ENCODE measurements around the gene DDX5.
"Not testable (repeated sequence)": the region's sequence is repeated elsewhere in the genome, so short reads cannot be mapped to it uniquely, and the experiment has no call there.

The DDX5 gene

DNA sequence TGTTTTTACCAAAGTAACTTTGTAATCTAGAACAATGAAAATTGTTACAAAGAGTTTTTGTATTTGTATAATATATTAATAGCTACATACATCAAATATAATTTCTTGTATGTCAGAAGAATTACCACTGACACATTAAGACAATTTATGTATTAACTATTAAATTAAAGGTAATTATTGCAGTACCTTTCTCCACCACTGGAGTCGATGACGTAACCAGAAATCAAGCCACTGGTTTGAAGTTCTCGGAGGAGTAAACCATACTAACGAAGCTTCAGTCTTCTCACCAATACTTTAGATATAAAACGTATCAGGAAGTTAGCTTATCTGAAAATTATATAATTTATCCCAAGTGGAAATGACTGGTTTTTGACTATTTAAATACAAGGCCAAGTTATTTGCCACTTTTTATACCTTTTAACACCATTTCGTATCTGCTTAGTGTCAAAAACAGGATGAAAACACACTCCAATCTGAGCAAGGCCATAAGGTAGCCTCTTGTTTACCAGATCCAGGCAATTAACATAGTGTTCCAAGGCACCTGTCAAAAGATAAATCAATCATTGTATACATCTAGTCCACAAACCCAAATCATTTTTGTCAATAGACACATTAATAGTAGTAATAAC is 13.5 kb downstream of the DDX5 start:
- DNase-seq (ENCODE audit: low spot score) = no peak

DNA sequence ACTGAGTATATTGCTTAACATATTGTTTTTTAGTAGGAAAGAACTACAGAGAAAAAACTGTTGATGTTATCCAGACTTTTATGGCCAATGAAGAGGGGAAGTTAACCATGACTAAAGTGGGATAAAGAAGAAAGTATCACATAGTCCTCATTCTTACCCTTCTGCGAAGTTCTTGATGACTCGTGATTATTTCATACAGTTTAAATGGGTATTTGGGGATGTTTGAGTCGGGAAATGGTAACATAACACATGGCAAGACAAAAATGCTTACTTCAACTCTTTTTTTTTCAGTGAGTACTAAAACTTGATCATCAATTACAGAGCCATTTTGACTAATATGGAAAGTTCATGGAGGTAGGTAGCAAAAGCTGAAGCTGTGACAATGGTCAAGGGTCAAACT is 14.1 kb downstream of the DDX5 start:
- peak; percentile 61 for DNase-seq (ENCODE audit: low spot score)

DNA sequence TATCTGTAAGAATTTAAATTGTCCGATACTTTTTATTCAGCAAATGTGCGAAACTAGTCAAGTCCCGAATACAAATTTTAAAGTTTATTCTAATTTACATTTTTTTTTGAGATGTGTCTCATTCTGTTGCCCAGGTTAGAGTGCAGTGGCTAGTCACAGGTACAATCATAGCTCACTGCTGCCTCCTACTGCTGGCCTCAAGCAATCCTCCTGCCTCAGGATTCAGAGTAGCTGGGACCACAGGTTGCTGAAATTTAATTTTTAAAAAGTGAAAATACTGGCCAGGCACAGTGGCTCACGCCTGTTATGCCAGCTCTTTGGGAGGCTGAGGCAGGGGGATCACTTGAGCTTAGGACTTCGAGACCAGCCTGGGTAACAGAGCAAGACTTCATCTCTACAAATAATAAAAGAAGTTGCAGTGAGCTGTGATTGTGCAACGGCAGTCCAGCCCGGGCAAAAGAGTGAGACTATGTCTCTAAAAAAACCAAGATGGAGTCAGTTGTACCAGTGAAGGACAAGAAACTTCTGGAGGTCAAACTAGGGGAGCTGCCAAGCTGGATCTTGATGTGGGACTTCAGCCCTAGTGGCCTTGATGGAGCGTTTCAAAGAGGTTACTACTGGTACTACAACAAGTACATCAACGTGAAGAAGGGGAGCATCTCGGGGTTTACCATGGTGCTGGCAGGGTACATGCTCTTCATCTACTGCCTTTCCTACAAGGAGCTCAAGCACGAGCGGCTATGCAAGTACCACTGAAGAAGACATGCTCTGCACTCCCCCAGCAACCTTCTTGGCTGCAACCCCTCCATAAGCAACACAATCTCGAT is 14.8 kb downstream of the DDX5 start:
- DNase-seq (ENCODE audit: low spot score) = peak; percentile 52

DNA sequence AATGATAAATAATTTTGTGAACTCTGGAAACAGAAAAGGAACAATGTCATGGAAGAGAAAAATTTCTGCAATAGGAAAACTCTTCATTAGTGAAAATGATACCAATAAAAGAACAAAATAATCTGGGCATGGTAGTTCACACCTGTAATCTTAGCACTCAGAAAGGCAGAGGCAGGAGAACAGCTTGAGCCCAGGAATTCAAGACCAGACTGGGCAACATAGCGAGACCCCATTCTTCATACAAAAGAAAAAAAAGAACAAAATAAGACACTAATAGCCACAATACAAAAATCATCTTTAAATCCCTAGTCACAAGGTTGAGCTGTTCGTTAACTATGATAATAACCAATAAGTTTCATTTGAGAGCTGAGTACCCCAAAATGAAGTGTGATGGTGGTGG is 17.8 kb downstream of the DDX5 start:
- DNase-seq (ENCODE audit: low spot score) = no peak

DNA sequence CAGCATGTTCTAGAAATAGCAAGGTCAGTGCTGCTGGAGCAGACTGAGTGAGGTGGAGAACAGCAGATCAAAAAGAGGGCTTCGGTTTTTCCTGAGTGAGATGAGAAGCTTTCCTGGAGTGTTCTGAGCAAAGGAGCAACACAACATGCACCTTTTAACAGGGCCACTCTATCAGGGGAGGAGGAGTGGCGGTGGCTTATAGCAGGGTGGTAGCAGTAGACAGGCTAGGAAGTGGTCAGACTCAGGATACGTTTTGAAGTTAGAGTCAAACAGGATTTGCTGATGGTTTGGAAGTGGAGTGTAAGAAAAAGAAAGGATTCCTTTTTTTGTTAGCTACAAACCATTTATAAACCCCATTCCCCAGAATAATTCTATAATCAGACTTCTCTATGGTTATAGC is 21.7 kb downstream of the DDX5 start:
- no peak for DNase-seq (ENCODE audit: low spot score)

DNA sequence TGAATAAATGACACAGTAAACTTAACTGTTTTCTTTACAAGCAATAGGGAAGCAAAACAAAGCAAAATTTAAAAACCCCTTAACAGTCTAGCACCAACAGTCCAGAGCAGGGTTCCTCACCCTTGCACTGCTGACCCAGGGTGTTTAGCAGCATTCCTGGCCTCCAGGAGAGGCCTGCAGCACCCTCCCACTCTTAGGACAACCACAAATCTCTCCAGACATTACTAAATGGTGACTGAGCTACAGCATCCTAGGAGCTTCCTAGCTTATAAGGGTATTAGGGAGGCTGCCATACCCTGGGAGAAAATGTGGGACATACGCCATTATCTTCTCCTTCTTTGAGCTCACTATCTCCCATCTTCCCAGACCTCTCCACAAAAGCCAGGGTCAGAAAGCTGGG is 25.1 kb downstream of the DDX5 start:
- no peak for DNase-seq (ENCODE audit: low spot score)

DNA sequence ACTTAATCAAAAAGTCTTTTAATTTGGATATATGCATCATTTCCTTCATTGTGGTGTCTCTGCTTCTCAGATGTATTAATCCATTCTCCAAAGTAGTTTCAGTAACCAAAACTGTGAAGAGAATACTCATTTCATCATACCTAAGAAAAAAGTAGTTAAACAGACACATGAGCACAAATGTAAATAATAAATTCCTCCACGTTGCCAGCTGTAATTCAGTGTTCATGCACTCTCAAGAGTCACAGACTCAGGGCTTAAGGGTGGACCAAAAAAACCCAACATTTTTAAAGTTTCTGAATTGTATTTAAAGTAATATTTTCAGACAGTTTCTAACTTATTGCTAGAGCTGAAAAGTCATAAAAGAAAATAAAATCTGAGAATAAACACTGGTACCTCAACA is 28.2 kb downstream of the DDX5 start:
- DNase-seq (ENCODE audit: low spot score) = no peak

DNA sequence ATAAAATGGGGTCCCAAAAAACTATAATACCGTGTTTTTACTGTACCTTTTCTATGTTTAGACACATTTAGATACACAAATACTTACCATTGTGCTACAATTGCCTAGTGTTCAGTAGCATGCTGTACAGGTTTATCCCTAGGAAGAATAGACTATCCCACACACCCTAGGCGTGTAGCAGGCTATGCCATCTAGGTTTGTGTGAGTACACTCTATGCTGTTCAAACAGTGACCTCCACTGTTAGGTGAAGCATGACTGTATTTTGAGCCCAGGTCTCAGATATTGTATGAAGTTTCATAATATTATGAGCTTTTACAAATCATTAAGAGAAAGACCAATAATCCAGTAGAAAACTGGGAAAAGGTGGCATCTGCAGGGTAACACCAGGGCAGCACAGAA is 33.5 kb downstream of the DDX5 start:
- DNase-seq (ENCODE audit: low spot score) = no peak

DNA sequence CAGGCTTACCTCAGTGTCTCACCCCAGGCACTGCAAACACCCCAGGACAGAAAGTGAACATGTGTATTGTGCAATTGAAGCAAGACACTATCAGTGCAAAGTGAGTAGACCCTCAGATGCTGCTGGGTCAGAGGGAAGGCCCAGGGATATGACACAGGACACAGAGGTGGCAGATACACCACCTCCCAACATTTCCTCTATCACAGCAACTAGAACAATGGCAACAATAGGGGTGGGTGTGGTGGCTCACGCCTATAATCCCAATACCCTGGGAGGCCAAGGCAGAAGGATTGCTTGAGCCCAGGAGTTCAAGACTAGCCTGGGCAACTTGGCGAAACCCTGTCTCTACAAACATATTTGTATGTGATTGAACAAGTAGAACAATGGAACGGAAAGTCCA is 34.6 kb downstream of the DDX5 start:
- DNase-seq (ENCODE audit: low spot score) = no peak

DNA sequence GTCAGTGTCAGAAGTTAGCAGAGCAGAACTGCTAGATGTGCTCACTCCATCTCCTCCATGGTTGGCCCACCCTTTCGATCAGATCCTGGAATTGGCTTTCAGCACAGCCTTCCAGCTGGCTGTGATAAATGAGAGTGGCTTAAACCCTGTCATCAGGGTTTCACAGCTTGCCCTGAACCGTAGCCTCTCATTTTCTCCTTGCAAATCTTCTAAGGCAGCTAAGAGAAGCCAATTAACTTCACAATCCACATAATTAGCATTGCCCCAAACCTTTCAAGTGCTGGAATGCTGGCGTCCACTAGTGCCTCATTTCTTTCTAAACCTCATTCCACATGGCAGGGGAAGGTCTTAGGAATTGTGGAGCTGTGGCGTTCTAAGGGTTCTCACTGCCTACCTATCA is 35.5 kb downstream of the DDX5 start:
- DNase-seq (ENCODE audit: low spot score) = no peak

DNA sequence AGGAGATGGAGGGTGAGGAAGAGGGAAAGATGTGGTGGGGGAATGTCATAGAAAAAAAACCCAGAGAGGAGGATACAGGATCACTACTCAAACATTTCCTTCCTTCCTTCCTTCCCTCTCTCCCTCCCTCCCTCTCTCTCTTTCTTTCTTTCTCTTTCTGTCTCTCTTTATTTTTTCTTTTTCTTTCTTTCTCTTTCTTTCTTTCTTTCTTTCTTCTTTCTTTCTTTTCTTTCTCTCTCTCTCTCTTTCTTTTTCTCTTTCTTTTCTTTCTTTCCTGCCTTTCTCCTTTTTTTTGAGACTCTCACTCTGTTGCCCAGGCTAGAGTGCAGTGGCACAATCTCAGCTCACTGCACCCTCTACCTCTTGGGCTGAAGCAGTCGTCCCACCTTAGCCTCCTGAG is 39.3 kb downstream of the DDX5 start:
- DNase-seq (ENCODE audit: low spot score) = not testable (repeated sequence)

DNA sequence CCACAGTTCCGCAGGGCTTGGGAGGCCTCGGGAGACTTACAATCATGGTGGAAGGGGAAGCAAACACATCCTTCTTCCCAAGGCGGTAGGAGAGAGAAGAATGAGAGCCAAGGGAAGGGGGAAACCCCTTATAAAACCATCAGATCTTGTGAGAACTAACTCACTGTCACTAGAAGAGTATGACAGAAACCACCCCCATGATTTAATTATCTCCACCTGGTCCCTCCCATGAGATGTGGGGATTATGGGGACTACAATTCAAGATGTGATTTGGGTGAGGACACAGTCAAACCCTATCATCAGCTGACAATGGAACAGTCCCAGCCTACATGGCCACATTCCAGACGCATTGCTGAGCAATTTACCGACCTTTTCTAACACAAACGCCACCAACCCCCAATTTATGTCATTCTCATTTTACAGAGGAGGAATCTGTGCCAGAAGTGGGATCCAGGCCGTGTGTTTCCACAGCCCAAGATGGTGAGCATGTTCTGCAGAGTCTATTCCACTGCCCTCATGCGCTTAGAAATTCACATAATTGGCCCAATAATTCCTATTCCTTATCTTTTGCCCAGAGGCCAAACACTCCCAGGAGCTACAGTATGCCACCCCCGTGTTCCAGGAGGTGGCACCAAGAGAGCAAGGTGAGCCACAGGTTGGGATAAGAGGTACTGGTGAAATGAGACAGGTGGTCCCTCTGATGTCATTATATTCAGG is 39.9 kb downstream of the DDX5 start:
- no peak for DNase-seq (ENCODE audit: low spot score)

DNA sequence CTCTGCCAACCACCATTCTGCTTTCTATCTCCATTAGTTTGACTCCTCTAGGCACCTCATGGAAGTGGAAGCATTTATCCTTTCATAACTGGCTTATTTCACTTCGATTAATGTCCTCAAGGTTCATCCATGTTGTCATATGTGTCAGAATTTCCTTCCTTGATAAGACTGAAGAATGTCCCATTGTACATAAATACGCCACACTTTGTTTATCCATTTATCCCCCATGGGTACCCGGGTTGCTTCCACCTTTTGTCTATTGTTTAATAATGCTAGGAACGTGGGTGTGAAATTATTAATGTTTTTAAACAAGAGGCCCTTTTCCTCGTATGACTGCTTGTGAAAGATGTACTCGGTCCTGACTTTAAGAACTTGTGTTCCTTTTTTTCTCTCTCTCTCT is 44.3 kb downstream of the DDX5 start:
- DNase-seq (ENCODE audit: low spot score) = no peak

DNA sequence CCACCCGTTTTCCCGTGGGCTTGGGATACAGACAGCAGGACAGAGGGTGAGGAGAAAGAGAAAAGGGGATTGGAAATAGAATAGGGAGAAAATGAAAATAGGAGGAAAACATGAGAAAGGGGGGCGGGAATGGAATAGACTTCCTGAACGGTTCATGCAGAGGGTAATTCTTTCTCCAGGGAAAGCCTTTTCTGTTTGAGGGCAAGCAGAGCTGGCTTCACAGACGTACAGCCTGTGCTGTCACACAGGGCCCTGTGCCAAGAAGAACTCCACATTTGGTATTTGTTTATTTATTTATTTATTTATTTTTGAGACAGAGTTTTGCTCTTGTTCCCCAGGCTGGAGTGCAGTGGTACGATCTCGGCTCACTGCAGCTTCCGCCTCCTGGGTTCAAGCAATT is 45.1 kb downstream of the DDX5 start:
- no peak for DNase-seq (ENCODE audit: low spot score)

DNA sequence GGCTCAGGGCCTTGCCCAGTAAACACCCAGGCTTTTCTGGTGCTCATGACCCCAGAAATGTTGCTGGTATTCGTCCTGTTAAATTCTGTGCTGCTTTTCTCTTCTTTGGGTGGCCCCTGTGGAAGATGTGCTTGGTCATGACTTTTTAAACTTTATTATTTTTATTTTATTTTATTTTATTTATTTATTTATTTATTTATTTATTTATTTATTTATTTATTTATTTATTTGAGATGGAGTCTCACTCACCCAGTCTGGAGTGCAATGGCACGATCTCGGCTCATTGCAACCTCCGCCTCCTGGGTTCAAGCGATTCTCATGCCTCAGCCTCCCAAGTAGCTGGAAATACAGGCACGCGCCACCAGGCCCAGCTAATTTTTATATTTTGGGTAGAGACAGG is 46.3 kb downstream of the DDX5 start:
- DNase-seq (ENCODE audit: low spot score) = not testable (repeated sequence)

DNA sequence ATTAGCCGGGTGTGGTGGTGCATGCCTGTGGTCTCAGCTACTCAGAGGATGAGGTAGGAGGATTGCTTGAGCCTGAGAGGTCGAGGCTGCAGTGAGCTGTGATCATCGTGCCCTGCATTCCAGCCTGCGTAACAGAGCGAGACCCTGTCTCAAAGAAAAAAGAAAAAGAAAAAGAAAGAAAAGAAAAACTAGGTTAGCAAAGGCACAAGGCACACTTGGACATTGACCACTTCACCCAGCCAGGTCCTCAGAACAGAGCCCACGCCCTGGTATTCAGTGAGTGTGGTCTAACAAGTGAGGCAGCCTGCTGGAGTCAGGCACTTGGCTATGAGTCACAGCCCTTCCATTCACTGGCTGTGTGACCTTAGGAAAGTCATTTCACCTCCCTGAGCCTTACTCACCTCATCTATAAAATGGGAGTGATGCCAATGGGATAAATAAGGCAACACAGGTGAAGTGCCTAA is 46.8 kb downstream of the DDX5 start:
- DNase-seq (ENCODE audit: low spot score) = peak; percentile 75

DNA sequence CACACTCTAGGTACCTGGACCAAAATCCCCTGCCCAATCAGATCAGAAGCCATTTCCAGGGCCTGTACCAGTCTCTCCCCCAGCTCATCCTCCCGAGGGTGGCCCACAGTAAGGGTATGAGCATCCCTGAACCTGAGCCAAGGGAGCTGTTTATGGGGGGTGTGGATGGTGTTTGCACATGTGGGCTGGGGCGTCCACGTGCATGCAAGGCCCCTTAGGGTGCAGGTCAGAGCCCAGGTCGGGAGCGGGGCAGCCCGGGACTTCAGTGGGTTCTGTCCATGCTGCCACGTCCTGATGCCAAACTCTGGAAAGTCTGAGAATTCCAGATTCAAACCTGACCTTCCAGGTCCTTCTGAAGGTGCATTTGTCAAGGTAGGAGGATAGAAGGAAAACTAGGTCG is 47.3 kb downstream of the DDX5 start:
- DNase-seq (ENCODE audit: low spot score) = no peak

DNA sequence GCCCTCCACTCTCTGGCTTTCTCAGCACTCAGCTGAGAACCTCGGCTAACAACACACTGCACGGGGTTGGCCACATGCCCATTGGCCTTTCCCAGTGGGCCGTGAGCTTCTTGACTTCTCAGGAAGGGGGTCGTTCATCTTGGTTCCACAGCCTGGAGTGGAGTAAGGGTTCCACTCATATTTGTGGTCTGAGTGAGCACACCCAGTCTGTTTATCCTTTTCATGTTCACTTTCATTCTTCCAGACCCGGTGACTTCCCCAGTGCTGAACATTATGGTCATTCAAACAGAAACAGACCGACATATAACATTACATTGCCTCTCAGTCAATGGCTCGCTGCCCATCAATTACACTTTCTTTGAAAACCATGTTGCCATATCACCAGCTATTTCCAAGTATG is 48.9 kb downstream of the DDX5 start:
- DNase-seq (ENCODE audit: low spot score) = no peak

DNA sequence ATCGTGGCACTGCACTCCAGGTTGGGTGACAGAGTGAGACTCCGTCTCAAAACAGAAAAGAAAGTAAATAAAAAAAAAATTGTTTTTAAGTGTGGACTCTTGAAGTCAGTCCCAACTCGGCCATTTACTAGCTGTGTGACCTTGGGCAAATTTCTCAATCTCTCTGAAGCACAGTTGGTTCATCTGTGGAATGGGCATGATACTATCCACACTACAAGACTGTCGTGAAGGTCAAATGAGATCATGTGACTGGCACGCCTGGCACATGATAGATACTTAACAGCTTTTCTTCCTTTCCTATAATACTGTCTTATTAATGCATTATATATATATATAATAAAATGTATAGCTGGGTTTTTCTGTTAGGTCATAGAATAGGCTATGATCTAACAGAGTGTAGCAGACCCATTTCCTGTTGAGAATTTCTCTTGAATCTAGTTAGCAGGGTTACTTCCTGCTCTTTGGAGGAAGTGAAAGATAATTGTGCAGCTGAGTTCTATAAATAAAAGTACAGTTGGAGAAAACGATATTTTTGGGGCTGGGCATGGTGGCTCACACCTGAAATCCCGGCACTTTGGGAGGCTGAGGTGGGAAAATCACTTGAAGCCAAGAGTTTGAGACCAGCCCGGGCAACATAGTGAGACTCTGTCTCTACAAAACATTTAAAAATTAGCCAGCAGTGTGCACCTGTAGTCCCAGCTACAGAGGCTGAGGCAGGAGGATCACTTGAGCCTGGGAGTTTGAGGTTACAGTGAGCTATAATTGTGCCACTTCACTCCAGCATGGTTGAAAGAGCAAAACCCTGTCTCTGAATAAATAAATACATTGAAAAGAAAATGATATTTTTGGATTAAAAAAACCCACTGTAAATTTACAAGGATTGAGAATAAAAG is 49.9 kb downstream of the DDX5 start:
- DNase-seq (ENCODE audit: low spot score) = peak; percentile 15

DNA sequence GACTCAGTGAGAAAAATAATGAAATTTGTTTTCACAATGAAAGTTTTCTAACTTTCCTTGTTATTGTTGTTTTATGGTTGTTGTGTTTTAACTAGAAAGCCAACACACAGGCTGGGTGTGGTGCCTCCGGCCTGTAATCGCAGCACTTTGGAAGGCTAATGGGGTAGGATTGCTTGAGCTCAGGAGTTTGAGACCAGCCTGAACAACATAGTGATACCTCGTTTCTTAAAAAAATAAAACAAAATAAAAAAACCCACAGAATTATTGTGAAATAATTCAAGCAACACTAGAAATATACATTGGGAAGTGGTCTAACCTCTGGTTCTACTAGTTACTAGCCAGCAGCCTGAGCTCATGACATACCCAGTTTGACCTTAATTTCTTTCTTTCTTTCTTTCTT is 56.5 kb downstream of the DDX5 start:
- DNase-seq (ENCODE audit: low spot score) = no peak

DNA sequence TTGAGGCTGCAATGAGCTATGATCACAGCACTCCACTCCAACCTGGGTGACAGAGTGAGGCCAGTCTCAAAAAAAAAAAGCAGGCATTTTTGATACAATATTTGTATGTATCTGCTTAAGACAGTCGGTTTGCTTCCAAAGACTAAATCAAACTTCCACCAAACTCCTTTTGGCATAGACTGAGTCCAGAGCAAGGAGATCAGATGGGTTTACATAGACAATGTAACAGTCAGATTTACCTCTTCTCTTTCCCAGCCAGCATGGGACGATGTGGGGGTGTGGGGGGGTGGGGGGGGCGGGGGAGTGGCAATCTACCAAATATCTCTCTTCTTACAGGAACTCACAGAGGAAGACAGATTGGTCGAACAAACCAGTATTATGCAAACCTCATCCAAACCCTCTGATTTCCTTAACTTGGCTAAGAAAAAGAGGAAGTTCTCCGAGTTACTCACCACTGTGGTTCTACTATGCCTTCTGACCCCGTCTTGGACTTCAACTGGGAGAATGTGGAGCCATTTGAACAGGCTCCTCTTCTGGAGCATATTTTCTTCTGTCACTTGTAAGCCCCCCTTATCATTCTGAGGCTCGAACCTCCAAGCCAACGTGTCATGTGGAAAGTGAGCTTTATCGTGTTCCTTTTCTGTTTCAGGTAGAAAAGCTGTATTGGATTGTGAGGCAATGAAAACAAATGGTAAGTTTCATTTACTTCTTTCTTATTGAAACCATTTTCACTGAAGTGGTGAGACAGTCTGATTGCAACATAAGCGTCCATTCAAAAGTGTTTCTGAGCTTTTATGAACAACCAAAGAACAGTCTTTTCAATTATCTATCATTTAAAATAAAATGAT is 57.2 kb downstream of the DDX5 start, which contains the start of gene MILR1:
Gene MILR1, plus strand, starts transcription at position 451 of the 848 bp plus-strand sequence. Its CDS starts 54 bp downstream, at position 505.
- peak; percentile 68 for DNase-seq (ENCODE audit: low spot score)

Data from kidney tubule cell (primary cell).